ENCODE results near the gene PXMP2. TPM values are rescaled to one million over a fixed set of nuclear protein-coding genes. Genes with fewer than 3 reads are reported as not detected.

The PXMP2 gene
- 25.9 and 40.1 TPM in 2 replicates for total RNA-seq

DNA sequence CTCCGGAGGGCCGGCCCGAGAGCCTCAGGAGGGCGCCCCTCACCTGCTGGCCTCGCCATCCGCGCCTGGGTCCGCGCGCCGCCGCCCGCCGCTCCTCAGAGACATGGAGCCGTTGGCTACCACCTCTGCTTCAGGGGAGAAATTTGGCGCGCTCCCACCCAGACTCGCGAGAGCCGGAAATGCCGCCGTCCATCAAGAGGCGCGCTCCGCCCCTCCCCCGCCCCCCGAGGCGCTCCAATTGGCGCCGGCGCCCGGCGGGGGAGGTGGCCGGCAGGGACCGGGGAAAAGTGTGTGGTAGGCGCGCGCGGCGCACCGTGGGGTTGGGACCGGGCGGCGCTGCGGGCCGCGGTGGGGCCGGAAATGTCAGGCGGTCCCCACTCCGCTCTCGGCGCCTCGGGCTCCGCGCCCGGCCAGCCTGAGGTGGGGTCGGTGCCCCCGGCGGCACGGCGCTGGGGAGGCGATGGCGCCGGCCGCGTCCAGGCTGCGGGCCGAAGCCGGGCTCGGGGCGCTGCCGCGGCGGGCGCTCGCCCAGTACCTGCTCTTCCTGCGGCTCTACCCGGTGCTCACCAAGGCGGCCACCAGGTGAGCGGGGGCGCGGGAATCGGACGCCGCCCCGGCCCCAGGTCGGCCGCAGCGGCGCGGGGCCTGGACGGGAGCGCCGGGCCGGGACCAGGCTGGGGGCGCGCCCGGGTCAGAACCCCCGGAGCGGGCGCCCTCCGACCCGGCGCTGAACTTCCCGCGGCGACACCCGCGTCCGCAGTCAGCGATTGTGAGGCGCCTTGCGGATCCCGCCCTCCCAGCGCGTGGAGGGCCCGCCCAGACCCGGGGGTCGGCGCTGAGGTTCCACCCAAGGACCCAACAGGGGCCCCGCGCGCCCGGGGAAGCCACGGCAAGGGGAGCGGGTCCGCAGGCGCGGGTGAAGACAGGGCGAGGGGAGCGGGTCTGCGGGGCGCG, at the start of gene PXMP2, which contains the start of gene POLE:
Gene PXMP2, plus strand, starts transcription at position 377 of the 954 bp plus-strand sequence. Its CDS starts 84 bp downstream, at position 461.
Gene POLE, minus strand, starts transcription at position 132 of the 954 bp plus-strand sequence. Its CDS starts 27 bp downstream, at position 105.

DNA sequence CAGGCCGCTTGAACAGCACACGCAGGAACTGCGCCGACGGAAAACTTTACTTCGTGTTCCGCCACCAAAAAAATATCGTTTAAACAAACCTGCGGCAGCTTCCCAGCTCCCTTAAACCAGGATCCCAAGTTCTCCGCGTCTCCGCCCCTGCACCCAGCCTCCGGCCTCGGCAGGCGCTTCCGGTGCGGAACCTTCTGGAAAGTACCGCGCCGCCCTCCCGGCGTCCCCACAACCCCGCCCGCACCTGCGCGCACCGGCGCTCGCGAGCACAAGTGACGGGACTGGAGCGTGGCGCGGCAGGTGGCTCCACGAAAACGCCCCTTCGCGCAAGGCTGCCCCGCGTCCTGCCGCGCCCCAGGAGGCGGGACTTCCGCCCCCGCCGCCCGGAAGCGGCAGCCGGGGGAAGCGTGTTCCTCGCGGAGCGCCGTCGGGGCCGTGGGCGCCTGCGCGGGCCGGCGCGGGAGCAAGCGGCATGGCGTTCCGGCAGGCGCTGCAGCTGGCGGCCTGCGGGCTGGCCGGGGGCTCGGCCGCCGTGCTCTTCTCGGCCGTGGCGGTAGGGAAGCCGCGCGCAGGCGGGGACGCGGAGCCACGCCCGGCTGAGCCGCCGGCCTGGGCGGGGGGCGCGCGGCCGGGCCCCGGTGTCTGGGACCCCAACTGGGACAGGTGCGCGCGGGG, 23.2 kb downstream of the PXMP2 start, which contains the start of gene PGAM5:
Gene PGAM5, plus strand, starts transcription at position 438 of the 675 bp plus-strand sequence. Its CDS starts 35 bp downstream, at position 473.

Other genes with a start within 250 kb of the PXMP2 start
- 5.1 and 5.5 TPM in 2 replicates for gene FBRSL1, start 197.4 kb upstream of the PXMP2 start, total RNA-seq
- 2.8 TPM in 1 of 2 replicates, not detected in the other for gene LRCOL1, start 77.0 kb upstream of the PXMP2 start, total RNA-seq
- gene P2RX2, start 68.8 kb upstream of the PXMP2 start, total RNA-seq, result not detected in 2 replicates
- gene POLE, start 245 bp upstream of the PXMP2 start, total RNA-seq, result 15.9 and 21.8 TPM in 2 replicates
- 32.3 and 39.2 TPM in 2 replicates for gene PGAM5, start 23.3 kb downstream of the PXMP2 start, total RNA-seq
- 51.3 and 58.5 TPM in 2 replicates for gene ANKLE2, start 74.2 kb downstream of the PXMP2 start, total RNA-seq
- 58.5 and 74.6 TPM in 2 replicates for gene GOLGA3, start 141.3 kb downstream of the PXMP2 start, total RNA-seq
- 33.5 and 39.5 TPM in 2 replicates for gene CHFR, start 200.0 kb downstream of the PXMP2 start, total RNA-seq

Measured in myometrial cell (primary cell).